Cardiac fibroblast (primary cell): Measurements from ENCODE around the gene FOXE3.

Experiments used
- DNase-seq, 2 donors: peaks; one replicate each; pipeline versions ENCODE4 v3.0.0 to v3.0.0-alpha.2; 2010; ENCODE audit warnings: low read depth in 2 of 2
- H3K4me3 ChIP-seq, 2 donors: replicated peaks in 1 of 2; 1 replicate in 1 of 2; 2 replicates in 1 of 2; pipeline ENCODE4 v1.5.1; 2011; ENCODE audit warnings: low read depth in 2 of 2, low read length in 2 of 2, mild to moderate bottlenecking in 2 of 2, moderate library complexity in 1 of 2
- CTCF ChIP-seq: IDR thresholded peaks from one replicate; pipeline ENCODE4 v1.5.1; 2011; ENCODE audit warnings: low read depth, mild to moderate bottlenecking, low read length, inconsistent platforms

The FOXE3 gene

GRCh38 chr1:47382399-47382983, 33.6 kb upstream of the FOXE3 start:
- no peak for DNase-seq
- H3K4me3 ChIP-seq: no peak overlapping the region
- no peak for TF ChIP-seq CTCF

GRCh38 chr1:47384083-47384482, 32.0 kb upstream of the FOXE3 start:
- DNase-seq: no peak
- no peak for TF ChIP-seq CTCF
- H3K4me3 ChIP-seq: no peak overlapping the region

GRCh38 chr1:47385020-47385419, 31.1 kb upstream of the FOXE3 start:
- no peak overlapping the region for H3K4me3 ChIP-seq
- DNase-seq: no peak
- TF ChIP-seq CTCF: no peak

GRCh38 chr1:47386268-47386667, 29.8 kb upstream of the FOXE3 start:
- no peak for TF ChIP-seq CTCF
- DNase-seq: no peak
- no peak overlapping the region for H3K4me3 ChIP-seq

- no peak overlapping the region for H3K4me3 ChIP-seq
- no peak for TF ChIP-seq CTCF
- no peak for DNase-seq
Measured at GRCh38 chr1:47388030-47388890, 27.8 kb upstream of the FOXE3 start.

- TF ChIP-seq CTCF: peak; percentile 87
- H3K4me3 ChIP-seq: no peak overlapping the region
- peak; percentile 72 for DNase-seq
Measured at GRCh38 chr1:47388891-47389238, 27.2 kb upstream of the FOXE3 start.
